ENCODE measurements around the gene RBKS.

DNA sequence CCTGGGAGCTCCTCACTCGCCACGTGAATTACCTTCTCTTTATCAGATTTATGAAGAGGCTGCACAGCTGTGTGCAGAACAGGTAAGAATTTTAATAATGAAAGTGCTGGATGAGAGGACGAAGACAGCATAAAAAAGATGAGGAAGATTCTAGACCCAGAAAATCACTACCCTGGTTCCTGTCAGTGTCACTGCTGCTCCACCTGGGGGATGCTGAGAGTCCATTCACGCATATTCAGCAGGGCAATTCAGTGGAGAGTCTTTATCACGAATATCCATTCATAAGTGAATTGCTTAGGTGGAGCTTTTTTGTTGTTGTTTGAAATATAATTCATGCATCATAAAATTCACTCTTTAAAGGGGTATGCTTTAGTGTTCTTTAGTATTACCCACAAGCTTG is 66.6 kb downstream of the RBKS start:
- TF ChIP-seq, protein P1, sequence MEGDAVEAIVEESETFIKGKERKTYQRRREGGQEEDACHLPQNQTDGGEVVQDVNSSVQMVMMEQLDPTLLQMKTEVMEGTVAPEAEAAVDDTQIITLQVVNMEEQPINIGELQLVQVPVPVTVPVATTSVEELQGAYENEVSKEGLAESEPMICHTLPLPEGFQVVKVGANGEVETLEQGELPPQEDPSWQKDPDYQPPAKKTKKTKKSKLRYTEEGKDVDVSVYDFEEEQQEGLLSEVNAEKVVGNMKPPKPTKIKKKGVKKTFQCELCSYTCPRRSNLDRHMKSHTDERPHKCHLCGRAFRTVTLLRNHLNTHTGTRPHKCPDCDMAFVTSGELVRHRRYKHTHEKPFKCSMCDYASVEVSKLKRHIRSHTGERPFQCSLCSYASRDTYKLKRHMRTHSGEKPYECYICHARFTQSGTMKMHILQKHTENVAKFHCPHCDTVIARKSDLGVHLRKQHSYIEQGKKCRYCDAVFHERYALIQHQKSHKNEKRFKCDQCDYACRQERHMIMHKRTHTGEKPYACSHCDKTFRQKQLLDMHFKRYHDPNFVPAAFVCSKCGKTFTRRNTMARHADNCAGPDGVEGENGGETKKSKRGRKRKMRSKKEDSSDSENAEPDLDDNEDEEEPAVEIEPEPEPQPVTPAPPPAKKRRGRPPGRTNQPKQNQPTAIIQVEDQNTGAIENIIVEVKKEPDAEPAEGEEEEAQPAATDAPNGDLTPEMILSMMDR (IDR thresholded peaks at IDR 0.05), result no peak
- no peak for TF ChIP-seq POLR2A (IDR thresholded peaks at IDR 0.05)

All from thyroid gland (tissue), 4 donors.